Measurements from ENCODE around the gene SUGCT.

The SUGCT gene

DNA sequence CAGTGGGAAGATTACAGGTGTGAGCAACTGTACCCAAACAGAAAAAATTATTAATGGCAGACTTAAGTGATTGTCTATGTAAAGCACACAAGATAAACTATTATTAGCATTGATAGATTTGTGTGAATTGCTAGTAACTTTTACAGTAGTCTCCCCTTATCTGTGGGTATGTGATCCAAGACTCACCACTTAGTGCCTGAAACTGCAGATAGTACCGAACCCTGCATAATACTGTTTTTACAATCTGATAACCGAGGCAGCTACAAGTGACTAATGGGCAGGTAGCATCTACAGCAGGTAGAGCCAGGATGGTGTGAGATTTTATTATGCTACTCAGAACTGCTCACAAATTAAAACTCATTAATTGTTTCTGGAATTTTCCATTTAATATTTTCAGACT, 31.9 kb upstream of the SUGCT start:
- H3K4me3 ChIP-seq (ENCODE audit: low read depth, low read length), result no peak overlapping the region
- no peak overlapping the region for H3K27ac ChIP-seq (ENCODE audit: extremely low read depth, low read depth, low read length)
- H3K36me3 ChIP-seq (ENCODE audit: control insufficient read depth in 2 of 2, insufficient read depth in 1 of 2, low read length in 2 of 2), result no peaks in the 10 kb centered on the region; a peak in 1 of 3 replicates
- TF ChIP-seq ZNF626 (tag by site-specific recombination; IDR thresholded peaks at IDR 0.05), result no peak
- TF ChIP-seq, protein P1, sequence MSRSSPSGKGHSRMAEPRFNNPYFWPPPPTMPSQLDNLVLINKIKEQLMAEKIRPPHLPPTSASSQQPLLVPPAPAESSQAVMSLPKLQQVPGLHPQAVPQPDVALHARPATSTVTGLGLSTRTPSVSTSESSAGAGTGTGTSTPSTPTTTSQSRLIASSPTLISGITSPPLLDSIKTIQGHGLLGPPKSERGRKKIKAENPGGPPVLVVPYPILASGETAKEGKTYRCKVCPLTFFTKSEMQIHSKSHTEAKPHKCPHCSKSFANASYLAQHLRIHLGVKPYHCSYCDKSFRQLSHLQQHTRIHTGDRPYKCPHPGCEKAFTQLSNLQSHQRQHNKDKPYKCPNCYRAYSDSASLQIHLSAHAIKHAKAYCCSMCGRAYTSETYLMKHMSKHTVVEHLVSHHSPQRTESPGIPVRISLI (tag by site-specific recombination; IDR thresholded peaks at IDR 0.05), result no peak
- no peak for TF ChIP-seq KLF8 (tag by site-specific recombination; IDR thresholded peaks at IDR 0.05)
- TF ChIP-seq, protein P2, sequence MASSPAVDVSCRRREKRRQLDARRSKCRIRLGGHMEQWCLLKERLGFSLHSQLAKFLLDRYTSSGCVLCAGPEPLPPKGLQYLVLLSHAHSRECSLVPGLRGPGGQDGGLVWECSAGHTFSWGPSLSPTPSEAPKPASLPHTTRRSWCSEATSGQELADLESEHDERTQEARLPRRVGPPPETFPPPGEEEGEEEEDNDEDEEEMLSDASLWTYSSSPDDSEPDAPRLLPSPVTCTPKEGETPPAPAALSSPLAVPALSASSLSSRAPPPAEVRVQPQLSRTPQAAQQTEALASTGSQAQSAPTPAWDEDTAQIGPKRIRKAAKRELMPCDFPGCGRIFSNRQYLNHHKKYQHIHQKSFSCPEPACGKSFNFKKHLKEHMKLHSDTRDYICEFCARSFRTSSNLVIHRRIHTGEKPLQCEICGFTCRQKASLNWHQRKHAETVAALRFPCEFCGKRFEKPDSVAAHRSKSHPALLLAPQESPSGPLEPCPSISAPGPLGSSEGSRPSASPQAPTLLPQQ (tag by site-specific recombination; IDR thresholded peaks at IDR 0.05), result no peak
- H3K4me1 ChIP-seq (ENCODE audit: control insufficient read depth, insufficient read depth, low read length), result peaks cover 7% of the 10 kb centered on the region
- CTCF ChIA-PET, result interaction anchor here (0.7 kb wide), 1 partner anchor 38 kb away, joined by 4 read pairs; no protein-coding TSS in a partner anchor
- POLR2A ChIA-PET, result no interaction called here
- H3K9me3 ChIP-seq (ENCODE audit: control insufficient read depth, insufficient read depth, low read depth, low read length), result no peaks in the 10 kb centered on the region

DNA sequence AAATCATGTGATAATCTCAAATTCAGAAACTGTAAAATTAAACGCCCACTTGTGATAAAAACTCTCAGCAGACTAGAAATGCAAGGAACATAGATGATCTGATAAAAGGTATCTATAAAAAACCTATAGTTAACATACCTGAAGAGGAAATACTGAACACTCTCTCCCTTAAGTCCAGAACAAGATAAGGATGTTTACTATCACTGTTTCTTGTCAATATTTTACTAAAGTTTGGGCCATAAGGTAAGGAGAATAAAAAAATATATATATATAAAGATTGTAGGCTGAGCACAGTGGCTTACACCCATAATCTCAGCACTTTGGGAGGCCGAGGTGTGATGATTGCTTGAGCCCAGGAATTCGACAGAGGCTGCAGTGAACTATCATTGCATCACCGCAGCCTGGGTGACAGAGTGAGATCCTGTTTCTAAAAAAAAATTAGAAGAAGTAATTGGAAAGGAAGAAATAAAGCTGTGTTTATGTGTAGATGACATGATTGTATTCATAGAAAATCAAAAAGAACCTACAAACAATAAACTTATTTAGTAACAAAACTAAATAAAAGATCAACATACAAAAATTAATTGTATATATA, 28.8 kb upstream of the SUGCT start:
- CTCF ChIA-PET, result no interaction called here
- no peak for TF ChIP-seq ZNF341 (tag by site-specific recombination; IDR thresholded peaks at IDR 0.05; ENCODE audit: low read depth)
- TF ChIP-seq, protein P3, sequence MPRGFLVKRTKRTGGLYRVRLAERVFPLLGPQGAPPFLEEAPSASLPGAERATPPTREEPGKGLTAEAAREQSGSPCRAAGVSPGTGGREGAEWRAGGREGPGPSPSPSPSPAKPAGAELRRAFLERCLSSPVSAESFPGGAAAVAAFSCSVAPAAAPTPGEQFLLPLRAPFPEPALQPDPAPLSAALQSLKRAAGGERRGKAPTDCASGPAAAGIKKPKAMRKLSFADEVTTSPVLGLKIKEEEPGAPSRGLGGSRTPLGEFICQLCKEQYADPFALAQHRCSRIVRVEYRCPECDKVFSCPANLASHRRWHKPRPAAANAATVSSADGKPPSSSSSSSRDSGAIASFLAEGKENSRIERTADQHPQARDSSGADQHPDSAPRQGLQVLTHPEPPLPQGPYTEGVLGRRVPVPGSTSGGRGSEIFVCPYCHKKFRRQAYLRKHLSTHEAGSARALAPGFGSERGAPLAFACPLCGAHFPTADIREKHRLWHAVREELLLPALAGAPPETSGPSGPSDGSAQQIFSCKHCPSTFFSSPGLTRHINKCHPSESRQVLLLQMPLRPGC (tag by site-specific recombination; IDR thresholded peaks at IDR 0.05), result no peak
- TF ChIP-seq ZNF654 (tag by site-specific recombination; IDR thresholded peaks at IDR 0.05; ENCODE audit: low read depth), result no peak
- TF ChIP-seq ZFP41 (tag by site-specific recombination; IDR thresholded peaks at IDR 0.05; ENCODE audit: borderline replicate concordance), result no peak
- no peaks in the 10 kb centered on the region for H3K4me1 ChIP-seq (ENCODE audit: control insufficient read depth, insufficient read depth, low read length)
- H3K36me3 ChIP-seq (ENCODE audit: control insufficient read depth in 2 of 2, insufficient read depth in 1 of 2, low read length in 2 of 2), result no peaks in the 10 kb centered on the region; a peak in 1 of 3 replicates
- POLR2A ChIA-PET, result no interaction called here
- no peak overlapping the region for H3K4me3 ChIP-seq (ENCODE audit: low read depth, low read length)
- no peaks in the 10 kb centered on the region for H3K9me3 ChIP-seq (ENCODE audit: control insufficient read depth, insufficient read depth, low read depth, low read length)
- H3K27ac ChIP-seq (ENCODE audit: extremely low read depth, low read depth, low read length), result no peak overlapping the region

DNA sequence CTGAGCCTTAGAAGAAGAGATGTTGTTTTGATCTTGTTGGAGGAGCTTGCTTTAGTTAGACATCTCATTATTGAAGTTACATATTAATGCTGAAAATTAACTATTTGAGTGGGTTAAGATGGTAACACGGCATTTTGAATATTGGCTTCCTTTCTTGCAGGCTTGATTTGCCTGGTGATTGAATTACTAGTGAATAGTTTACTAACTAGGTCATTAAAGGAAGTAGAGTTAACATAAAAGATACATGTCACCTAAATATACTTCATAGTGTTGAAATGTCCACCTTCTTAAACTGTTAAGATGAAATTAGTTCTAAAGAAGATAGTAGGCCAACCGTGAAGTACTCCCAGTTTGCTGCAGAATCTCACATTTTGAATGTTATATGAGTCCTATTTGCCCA, 18.9 kb upstream of the SUGCT start:
- H3K36me3 ChIP-seq (ENCODE audit: control insufficient read depth in 2 of 2, insufficient read depth in 1 of 2, low read length in 2 of 2), result no peaks in the 10 kb centered on the region; a peak in 1 of 3 replicates
- no peak overlapping the region for H3K4me3 ChIP-seq (ENCODE audit: low read depth, low read length)
- H3K4me1 ChIP-seq (ENCODE audit: control insufficient read depth, insufficient read depth, low read length), result no peaks in the 10 kb centered on the region
- H3K27ac ChIP-seq (ENCODE audit: extremely low read depth, low read depth, low read length), result no peak overlapping the region
- POLR2A ChIA-PET, result no interaction called here
- H3K9me3 ChIP-seq (ENCODE audit: control insufficient read depth, insufficient read depth, low read depth, low read length), result no peaks in the 10 kb centered on the region
- CTCF ChIA-PET, result no interaction called here
- TF ChIP-seq ZSCAN30 (tag by site-specific recombination; IDR thresholded peaks at IDR 0.05), result no peak
- no peak for TF ChIP-seq ZNF157 (tag by site-specific recombination; IDR thresholded peaks at IDR 0.05)
- no peak for TF ChIP-seq ZNF10 (tag by site-specific recombination; IDR thresholded peaks at IDR 0.05)
- no peak for TF ChIP-seq ZNF621 (tag by site-specific recombination; IDR thresholded peaks at IDR 0.05)
- no peak for TF ChIP-seq ZNF585B (tag by site-specific recombination; IDR thresholded peaks at IDR 0.05)
- TF ChIP-seq SALL2 (tag by site-specific recombination; IDR thresholded peaks at IDR 0.05; ENCODE audit: borderline replicate concordance), result no peak
- TF ChIP-seq ZNF610 (tag by site-specific recombination; IDR thresholded peaks at IDR 0.05; ENCODE audit: borderline replicate concordance), result no peak
- no peak for TF ChIP-seq ZNF843 (tag by site-specific recombination; IDR thresholded peaks at IDR 0.05)
- no peak for TF ChIP-seq ZNF670 (tag by site-specific recombination; IDR thresholded peaks at IDR 0.05; ENCODE audit: low read depth)
- no peak for TF ChIP-seq ZNF112 (tag by site-specific recombination; IDR thresholded peaks at IDR 0.05)
- TF ChIP-seq, protein P4, sequence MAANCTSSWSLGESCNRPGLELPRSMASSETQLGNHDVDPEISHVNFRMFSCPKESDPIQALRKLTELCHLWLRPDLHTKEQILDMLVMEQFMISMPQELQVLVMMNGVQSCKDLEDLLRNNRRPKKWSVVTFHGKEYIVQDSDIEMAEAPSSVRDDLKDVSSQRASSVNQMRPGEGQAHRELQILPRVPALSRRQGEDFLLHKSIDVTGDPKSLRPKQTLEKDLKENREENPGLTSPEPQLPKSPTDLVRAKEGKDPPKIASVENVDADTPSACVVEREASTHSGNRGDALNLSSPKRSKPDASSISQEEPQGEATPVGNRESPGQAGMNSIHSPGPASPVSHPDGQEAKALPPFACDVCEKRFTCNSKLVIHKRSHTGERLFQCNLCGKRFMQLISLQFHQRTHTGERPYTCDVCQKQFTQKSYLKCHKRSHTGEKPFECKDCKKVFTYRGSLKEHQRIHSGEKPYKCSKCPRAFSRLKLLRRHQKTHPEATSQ (tag by site-specific recombination; IDR thresholded peaks at IDR 0.05), result no peak
- TF ChIP-seq ZFHX2 (tag by site-specific recombination; conservative IDR thresholded peaks at IDR 0.05), result no peak
- TF ChIP-seq YY1 (tag by site-specific recombination; IDR thresholded peaks at IDR 0.05), result no peak
- TF ChIP-seq, protein P5, sequence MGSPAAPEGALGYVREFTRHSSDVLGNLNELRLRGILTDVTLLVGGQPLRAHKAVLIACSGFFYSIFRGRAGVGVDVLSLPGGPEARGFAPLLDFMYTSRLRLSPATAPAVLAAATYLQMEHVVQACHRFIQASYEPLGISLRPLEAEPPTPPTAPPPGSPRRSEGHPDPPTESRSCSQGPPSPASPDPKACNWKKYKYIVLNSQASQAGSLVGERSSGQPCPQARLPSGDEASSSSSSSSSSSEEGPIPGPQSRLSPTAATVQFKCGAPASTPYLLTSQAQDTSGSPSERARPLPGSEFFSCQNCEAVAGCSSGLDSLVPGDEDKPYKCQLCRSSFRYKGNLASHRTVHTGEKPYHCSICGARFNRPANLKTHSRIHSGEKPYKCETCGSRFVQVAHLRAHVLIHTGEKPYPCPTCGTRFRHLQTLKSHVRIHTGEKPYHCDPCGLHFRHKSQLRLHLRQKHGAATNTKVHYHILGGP (tag by site-specific recombination; IDR thresholded peaks at IDR 0.05), result no peak
- TF ChIP-seq, protein P6, sequence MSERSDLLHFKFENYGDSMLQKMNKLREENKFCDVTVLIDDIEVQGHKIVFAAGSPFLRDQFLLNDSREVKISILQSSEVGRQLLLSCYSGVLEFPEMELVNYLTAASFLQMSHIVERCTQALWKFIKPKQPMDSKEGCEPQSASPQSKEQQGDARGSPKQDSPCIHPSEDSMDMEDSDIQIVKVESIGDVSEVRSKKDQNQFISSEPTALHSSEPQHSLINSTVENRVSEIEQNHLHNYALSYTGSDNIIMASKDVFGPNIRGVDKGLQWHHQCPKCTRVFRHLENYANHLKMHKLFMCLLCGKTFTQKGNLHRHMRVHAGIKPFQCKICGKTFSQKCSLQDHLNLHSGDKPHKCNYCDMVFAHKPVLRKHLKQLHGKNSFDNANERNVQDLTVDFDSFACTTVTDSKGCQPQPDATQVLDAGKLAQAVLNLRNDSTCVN (tag by site-specific recombination; optimal IDR thresholded peaks at IDR 0.05), result no peak
- no peak for TF ChIP-seq KLF8 (tag by site-specific recombination; IDR thresholded peaks at IDR 0.05)
- TF ChIP-seq ZNF155 (tag by site-specific recombination; IDR thresholded peaks at IDR 0.05), result no peak

Data from HEK293 (cell line).